Measurements from ENCODE around the gene SLC35F1.

- TF ChIP-seq CTCF (conservative IDR thresholded peaks at IDR 0.05) (no peak), ZFX (IDR thresholded peaks at IDR 0.05) (no peak)
These were observed 398.0 kb downstream of the SLC35F1 start for GRCh38 chr6:118305081-118305480.
